K562 (cell line): ENCODE data around the gene SF3B4.

Source experiments
- GABPA ChIP-seq: fragments of 200-800 bp; sonication (Bioruptor generic); conservative IDR thresholded peaks from 2 replicates; pipeline ENCODE4 v1.6.1; 2016; ENCODE audit warnings: low read depth, missing genetic modification characterization, missing compliant biosample characterization
- JUN ChIP-seq, 2 experiments: sonication (generic) in 1 of 2; formaldehyde crosslinking in 1 of 2; IDR thresholded peaks; 2 replicates each; pipeline versions ENCODE4 v1.6.1 to v1.8.0; 2012 to 2022; ENCODE audit warnings: borderline replicate concordance in 2 of 2, mild to moderate bottlenecking in 2 of 2, improper control_type of control experiment in 1 of 2, low read depth in 1 of 2, low read length in 1 of 2, missing genetic modification reagents in 1 of 2
- KAT7 ChIP-seq: sonication (generic); formaldehyde crosslinking; IDR thresholded peaks from 2 replicates; pipeline ENCODE4 v1.8.0; 2022; ENCODE audit warnings: missing genetic modification reagents, mild to moderate bottlenecking, borderline replicate concordance
- MAFK ChIP-seq: IDR thresholded peaks from 2 replicates; pipeline ENCODE4 v1.6.1; 2011; ENCODE audit warnings: low read length, improper control_type of control experiment
- MTA1 ChIP-seq: fragments of 450-650 bp; IDR thresholded peaks from 2 replicates; pipeline ENCODE4 v1.6.1; 2017; ENCODE audit warnings: borderline replicate concordance
- TAF1 ChIP-seq: IDR thresholded peaks from 2 replicates; pipeline ENCODE4 v1.6.1; 2011; ENCODE audit warnings: mild to moderate bottlenecking, low read length, moderate library complexity; ENCODE audit not compliant: insufficient read depth, control insufficient read depth, severe bottlenecking; ENCODE audit errors: extremely low read depth
- TRIM24 ChIP-seq, 2 experiments: fragments of 450-650 bp; IDR thresholded peaks; 2 replicates each; pipeline ENCODE4 v1.6.1; 2016
- TF ChIP-seq, protein P1 (sequence below): sonication (generic); formaldehyde crosslinking; IDR thresholded peaks from 2 replicates; pipeline ENCODE4 v1.5.0; 2020; ENCODE audit warnings: missing genetic modification reagents
- TF ChIP-seq, protein P2 (sequence below), 3 experiments: IDR thresholded peaks in 2 of 3; conservative IDR thresholded peaks in 1 of 3; 2 replicates each; pipeline ENCODE4 v1.5.1; 2011 to 2012; ENCODE audit warnings: low read length in 3 of 3, mild to moderate bottlenecking in 3 of 3, control low read depth in 2 of 3, improper control_type of control experiment in 1 of 3, inconsistent platforms in 1 of 3, low read depth in 1 of 3, mixed read lengths in 1 of 3, moderate library complexity in 1 of 3; ENCODE audit not compliant: insufficient read depth in 2 of 3
- TF ChIP-seq, protein P3 (sequence below): IDR thresholded peaks from 3 replicates; pipeline ENCODE4 v1.6.1; 2011; ENCODE audit warnings: borderline replicate concordance, mild to moderate bottlenecking, moderate library complexity; ENCODE audit not compliant: insufficient read length; ENCODE audit errors: extremely low read depth
- TF ChIP-seq, protein P4 (sequence below): fragments of 250-450 bp; sonication (Bioruptor Pico); IDR thresholded peaks from 2 replicates; pipeline ENCODE4 v1.5.1; 2021; ENCODE audit warnings: mild to moderate bottlenecking
- TF ChIP-seq, protein P5 (sequence below): fragments of 250-450 bp; sonication (Bioruptor Pico); IDR thresholded peaks from 2 replicates; pipeline ENCODE4 v1.5.0; 2020; ENCODE audit warnings: mild to moderate bottlenecking, borderline replicate concordance

DNA sequence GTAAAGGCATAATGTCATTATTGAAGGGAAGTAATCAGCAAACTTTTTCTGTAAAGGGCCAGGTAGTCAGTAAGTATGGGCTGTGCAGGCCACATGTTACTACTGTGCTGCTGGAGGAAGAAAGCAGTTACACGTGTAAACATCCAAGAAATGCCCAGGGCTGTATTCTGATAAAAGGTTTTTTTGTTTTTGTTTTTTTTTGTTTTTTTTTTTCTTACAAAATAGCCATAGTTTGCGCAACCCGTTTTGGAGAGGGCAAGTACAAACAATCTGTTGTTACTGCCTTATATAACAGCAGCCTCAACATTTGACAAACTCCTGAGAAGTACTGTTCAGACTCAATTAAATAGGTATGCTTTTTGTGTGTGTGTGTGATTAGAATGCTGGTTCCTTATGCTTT, 35.8 kb upstream of the SF3B4 start:
- TF ChIP-seq, protein P1, sequence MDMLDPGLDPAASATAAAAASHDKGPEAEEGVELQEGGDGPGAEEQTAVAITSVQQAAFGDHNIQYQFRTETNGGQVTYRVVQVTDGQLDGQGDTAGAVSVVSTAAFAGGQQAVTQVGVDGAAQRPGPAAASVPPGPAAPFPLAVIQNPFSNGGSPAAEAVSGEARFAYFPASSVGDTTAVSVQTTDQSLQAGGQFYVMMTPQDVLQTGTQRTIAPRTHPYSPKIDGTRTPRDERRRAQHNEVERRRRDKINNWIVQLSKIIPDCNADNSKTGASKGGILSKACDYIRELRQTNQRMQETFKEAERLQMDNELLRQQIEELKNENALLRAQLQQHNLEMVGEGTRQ = no peak
- TF ChIP-seq, protein P2, sequence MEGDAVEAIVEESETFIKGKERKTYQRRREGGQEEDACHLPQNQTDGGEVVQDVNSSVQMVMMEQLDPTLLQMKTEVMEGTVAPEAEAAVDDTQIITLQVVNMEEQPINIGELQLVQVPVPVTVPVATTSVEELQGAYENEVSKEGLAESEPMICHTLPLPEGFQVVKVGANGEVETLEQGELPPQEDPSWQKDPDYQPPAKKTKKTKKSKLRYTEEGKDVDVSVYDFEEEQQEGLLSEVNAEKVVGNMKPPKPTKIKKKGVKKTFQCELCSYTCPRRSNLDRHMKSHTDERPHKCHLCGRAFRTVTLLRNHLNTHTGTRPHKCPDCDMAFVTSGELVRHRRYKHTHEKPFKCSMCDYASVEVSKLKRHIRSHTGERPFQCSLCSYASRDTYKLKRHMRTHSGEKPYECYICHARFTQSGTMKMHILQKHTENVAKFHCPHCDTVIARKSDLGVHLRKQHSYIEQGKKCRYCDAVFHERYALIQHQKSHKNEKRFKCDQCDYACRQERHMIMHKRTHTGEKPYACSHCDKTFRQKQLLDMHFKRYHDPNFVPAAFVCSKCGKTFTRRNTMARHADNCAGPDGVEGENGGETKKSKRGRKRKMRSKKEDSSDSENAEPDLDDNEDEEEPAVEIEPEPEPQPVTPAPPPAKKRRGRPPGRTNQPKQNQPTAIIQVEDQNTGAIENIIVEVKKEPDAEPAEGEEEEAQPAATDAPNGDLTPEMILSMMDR (IDR thresholded peaks at IDR 0.05 in 2 of 3, conservative IDR thresholded peaks at IDR 0.05 in 1 of 3; ENCODE audit: insufficient read depth in 2 of 3, low read depth in 1 of 3, low read length in 3 of 3) = no peak
- TF ChIP-seq KAT7 (CRISPR knock-in tag) = no peak
- TF ChIP-seq, protein P3, sequence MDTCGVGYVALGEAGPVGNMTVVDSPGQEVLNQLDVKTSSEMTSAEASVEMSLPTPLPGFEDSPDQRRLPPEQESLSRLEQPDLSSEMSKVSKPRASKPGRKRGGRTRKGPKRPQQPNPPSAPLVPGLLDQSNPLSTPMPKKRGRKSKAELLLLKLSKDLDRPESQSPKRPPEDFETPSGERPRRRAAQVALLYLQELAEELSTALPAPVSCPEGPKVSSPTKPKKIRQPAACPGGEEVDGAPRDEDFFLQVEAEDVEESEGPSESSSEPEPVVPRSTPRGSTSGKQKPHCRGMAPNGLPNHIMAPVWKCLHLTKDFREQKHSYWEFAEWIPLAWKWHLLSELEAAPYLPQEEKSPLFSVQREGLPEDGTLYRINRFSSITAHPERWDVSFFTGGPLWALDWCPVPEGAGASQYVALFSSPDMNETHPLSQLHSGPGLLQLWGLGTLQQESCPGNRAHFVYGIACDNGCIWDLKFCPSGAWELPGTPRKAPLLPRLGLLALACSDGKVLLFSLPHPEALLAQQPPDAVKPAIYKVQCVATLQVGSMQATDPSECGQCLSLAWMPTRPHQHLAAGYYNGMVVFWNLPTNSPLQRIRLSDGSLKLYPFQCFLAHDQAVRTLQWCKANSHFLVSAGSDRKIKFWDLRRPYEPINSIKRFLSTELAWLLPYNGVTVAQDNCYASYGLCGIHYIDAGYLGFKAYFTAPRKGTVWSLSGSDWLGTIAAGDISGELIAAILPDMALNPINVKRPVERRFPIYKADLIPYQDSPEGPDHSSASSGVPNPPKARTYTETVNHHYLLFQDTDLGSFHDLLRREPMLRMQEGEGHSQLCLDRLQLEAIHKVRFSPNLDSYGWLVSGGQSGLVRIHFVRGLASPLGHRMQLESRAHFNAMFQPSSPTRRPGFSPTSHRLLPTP = no peak
- TF ChIP-seq, protein P4, sequence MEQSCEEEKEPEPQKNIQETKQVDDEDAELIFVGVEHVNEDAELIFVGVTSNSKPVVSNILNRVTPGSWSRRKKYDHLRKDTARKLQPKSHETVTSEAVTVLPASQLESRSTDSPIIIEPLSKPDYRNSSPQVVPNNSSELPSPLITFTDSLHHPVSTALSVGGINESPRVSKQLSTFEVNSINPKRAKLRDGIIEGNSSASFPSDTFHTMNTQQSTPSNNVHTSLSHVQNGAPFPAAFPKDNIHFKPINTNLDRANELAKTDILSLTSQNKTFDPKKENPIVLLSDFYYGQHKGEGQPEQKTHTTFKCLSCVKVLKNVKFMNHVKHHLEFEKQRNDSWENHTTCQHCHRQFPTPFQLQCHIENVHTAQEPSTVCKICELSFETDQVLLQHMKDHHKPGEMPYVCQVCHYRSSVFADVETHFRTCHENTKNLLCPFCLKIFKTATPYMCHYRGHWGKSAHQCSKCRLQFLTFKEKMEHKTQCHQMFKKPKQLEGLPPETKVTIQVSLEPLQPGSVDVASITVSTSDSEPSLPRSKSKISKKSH = no peak
- TF ChIP-seq MTA1 = no peak
- no peak for TF ChIP-seq GABPA
- no peak for TF ChIP-seq MAFK
- TF ChIP-seq, protein P5, sequence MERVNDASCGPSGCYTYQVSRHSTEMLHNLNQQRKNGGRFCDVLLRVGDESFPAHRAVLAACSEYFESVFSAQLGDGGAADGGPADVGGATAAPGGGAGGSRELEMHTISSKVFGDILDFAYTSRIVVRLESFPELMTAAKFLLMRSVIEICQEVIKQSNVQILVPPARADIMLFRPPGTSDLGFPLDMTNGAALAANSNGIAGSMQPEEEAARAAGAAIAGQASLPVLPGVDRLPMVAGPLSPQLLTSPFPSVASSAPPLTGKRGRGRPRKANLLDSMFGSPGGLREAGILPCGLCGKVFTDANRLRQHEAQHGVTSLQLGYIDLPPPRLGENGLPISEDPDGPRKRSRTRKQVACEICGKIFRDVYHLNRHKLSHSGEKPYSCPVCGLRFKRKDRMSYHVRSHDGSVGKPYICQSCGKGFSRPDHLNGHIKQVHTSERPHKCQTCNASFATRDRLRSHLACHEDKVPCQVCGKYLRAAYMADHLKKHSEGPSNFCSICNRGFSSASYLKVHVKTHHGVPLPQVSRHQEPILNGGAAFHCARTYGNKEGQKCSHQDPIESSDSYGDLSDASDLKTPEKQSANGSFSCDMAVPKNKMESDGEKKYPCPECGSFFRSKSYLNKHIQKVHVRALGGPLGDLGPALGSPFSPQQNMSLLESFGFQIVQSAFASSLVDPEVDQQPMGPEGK = no peak
- TF ChIP-seq JUN (IDR thresholded peaks at IDR 0.05; ENCODE audit: borderline replicate concordance, low read depth, low read length) = no peak
- no peak for TF ChIP-seq JUN (CRISPR knock-in tag; IDR thresholded peaks at IDR 0.05; ENCODE audit: borderline replicate concordance)
- TF ChIP-seq TAF1 = no peak
- TF ChIP-seq TRIM24 (IDR thresholded peaks at IDR 0.05) = no peak
